ENCODE measurements around the gene RETREG1.
A peak's percentile ranks its signal among the peaks of the same experiment; 100 is the strongest.
"Not testable (repeated sequence)": the region's sequence is repeated elsewhere in the genome, so short reads cannot be mapped to it uniquely, and the experiment has no call there.

RETREG1 gene

GRCh38 chr5:16644301-16644889, 27.6 kb upstream of the RETREG1 start:
- no peaks in the 10 kb centered on the region for H3K4me1 Mint-ChIP-seq
- H3K9me3 Mint-ChIP-seq, result no peaks in the 10 kb centered on the region
- H3K4me3 Mint-ChIP-seq, result no peak overlapping the region
- no peaks in the 10 kb centered on the region for H3K36me3 Mint-ChIP-seq (ENCODE audit: insufficient read depth)
- DNase-seq (ENCODE audit: low spot score in 2 of 2) (no peak), ATAC-seq (replicated peaks; ENCODE audit: extremely low read depth, poor library complexity, severe bottlenecking) (no peak)
- peaks cover 8% of the 10 kb centered on the region for H3K27me3 Mint-ChIP-seq
- H3K27ac Mint-ChIP-seq (ENCODE audit: low read depth), result no peak overlapping the region

GRCh38 chr5:16642867-16643266, 26.1 kb upstream of the RETREG1 start:
- Mint-ChIP-seq H3K9me3 (no peaks in the 10 kb centered on the region), H3K36me3 (ENCODE audit: insufficient read depth) (no peaks in the 10 kb centered on the region), H3K27ac (ENCODE audit: low read depth) (no peak overlapping the region), H3K4me3 (no peak overlapping the region), H3K4me1 (no peaks in the 10 kb centered on the region), H3K27me3 (peaks cover 16% of the 10 kb centered on the region)
- ATAC-seq (replicated peaks; ENCODE audit: extremely low read depth, poor library complexity, severe bottlenecking) (no peak), DNase-seq (ENCODE audit: low spot score in 2 of 2) (no peak)

DNA sequence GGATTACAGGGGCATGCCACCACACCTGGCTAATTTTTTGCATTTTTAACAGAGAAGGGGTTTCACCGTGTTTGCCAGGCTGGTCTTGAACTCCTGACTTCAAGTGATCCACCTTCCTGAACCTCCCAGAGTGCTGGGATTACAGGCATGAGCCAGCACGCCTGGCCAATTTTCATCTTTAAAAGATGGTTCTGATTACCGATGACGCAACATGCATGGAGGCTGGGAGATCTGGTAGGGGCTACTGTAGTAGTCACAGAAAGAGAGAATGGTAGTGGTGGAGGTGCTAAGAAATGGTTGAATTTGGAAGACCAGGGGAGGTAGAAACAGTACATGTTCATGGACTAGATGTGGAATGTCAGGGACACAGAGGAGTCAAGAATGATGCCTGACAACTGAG, 22.4 kb upstream of the RETREG1 start:
- ATAC-seq (replicated peaks; ENCODE audit: extremely low read depth, poor library complexity, severe bottlenecking) (no peak), DNase-seq (ENCODE audit: low spot score in 2 of 2) (no peak)
- H3K4me3 Mint-ChIP-seq, result no peak overlapping the region
- H3K36me3 Mint-ChIP-seq (ENCODE audit: insufficient read depth), result no peaks in the 10 kb centered on the region
- peaks cover 16% of the 10 kb centered on the region for H3K27me3 Mint-ChIP-seq
- H3K4me1 Mint-ChIP-seq, result no peaks in the 10 kb centered on the region
- no peaks in the 10 kb centered on the region for H3K9me3 Mint-ChIP-seq
- H3K27ac Mint-ChIP-seq (ENCODE audit: low read depth), result no peak overlapping the region

DNA sequence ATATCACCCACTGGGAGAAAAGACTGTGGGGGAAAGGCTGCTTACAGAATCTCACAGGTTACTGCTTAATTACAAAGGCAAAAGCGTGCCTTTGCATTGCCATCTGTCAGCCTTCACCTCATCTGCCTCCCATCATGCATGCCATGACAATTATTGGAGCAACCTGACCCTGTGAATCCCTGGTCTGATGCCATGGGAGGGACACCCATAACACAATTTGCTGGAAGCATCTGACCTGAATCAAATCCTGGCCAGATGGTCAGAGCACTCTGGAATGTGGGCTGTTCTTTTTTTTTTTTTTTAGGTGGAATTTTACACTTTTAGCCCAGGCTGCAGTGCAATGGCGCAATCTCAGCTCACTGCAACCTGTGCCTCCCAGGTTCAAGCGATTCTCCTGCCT, 11.6 kb upstream of the RETREG1 start:
- DNase-seq (ENCODE audit: low spot score in 2 of 2) (no peak), ATAC-seq (replicated peaks; ENCODE audit: extremely low read depth, poor library complexity, severe bottlenecking) (no peak)
- Mint-ChIP-seq H3K36me3 (ENCODE audit: insufficient read depth) (no peaks in the 10 kb centered on the region), H3K4me1 (no peaks in the 10 kb centered on the region), H3K27ac (ENCODE audit: low read depth) (no peak overlapping the region), H3K9me3 (no peaks in the 10 kb centered on the region), H3K4me3 (no peak overlapping the region), H3K27me3 (no peaks in the 10 kb centered on the region)

DNA sequence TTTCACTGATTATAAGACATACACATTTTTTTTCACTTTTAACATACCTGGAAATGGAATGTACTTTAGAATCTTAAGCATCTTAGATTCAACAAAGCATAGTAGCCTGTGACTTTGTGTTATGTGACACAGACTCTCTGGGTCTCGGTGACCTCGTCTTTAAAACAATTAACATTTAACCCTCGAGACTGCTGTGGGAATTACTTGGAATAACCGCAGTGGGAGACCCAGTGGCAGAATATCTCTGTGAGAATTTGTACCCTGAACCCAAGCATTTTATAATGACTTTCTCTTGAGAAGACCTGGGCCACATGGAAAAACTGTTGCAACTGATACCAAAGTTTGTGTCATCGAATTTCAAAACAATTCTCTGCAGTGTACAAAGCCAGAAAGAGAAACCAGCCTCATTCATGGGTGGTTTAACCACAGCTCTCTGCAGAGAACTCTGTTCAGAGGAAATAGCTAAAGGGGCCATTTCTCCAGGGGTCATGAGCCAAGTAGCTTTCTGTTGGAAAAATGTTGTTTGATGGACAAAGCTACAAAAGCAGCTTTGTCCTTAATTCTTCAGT, 10.0 kb upstream of the RETREG1 start:
- no peak overlapping the region for H3K4me3 Mint-ChIP-seq
- no peaks in the 10 kb centered on the region for H3K4me1 Mint-ChIP-seq
- H3K36me3 Mint-ChIP-seq (ENCODE audit: insufficient read depth), result no peaks in the 10 kb centered on the region
- DNase-seq (ENCODE audit: low spot score in 2 of 2) (no peak), ATAC-seq (replicated peaks; ENCODE audit: extremely low read depth, poor library complexity, severe bottlenecking) (no peak)
- no peak overlapping the region for H3K27ac Mint-ChIP-seq (ENCODE audit: low read depth)
- H3K27me3 Mint-ChIP-seq, result no peaks in the 10 kb centered on the region
- H3K9me3 Mint-ChIP-seq, result no peaks in the 10 kb centered on the region

DNA sequence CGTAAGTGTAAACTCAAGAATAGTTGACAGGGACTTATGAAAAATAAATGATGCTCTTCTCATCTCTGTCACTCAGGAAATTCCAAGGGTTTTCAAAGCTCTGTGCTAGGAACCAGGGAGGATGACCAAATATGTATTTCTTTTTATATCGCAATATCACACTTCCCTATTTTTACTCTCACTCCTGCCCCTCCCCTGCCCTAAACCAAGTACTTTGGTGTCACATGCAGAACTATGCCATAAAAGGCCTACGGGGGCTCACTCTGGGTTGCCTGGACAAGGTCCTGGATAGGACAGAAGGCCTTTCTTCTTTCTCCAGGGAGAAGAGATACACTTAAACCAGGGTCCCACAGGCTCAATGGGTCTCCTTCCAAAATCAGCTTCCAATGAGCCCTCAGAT, 8.3 kb upstream of the RETREG1 start:
- no peaks in the 10 kb centered on the region for H3K27me3 Mint-ChIP-seq
- no peak overlapping the region for H3K4me3 Mint-ChIP-seq
- no peak for ATAC-seq (replicated peaks; ENCODE audit: extremely low read depth, poor library complexity, severe bottlenecking)

DNA sequence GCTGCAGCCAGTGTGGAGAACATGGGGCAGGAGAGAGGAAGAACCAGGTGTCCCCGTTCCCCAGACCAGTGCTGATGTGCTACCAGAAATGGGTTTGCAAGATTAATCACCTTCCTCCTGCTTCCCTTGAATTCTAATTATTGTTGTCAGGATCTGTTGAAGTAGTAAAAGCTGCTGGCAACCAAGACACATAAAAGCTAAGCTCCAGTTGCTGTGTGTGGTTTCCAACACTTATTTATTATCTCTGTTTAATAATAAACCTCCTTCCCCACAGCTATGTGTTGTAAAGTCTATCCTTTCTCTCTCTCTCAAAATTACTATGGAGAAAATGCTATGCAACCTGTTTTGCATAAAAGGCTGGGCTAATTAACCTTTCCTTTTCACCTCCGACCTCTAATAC, 2.3 kb upstream of the RETREG1 start:
- no peak for ATAC-seq (replicated peaks; ENCODE audit: extremely low read depth, poor library complexity, severe bottlenecking)
- no peak for DNase-seq (ENCODE audit: low spot score in 2 of 2)
- no peaks in the 10 kb centered on the region for H3K27me3 Mint-ChIP-seq
- H3K4me1 Mint-ChIP-seq, result peaks cover 14% of the 10 kb centered on the region
- no peak overlapping the region for H3K27ac Mint-ChIP-seq (ENCODE audit: low read depth)
- H3K4me3 Mint-ChIP-seq, result no peak overlapping the region
- peaks cover 9% of the 10 kb centered on the region for H3K36me3 Mint-ChIP-seq (ENCODE audit: insufficient read depth)
- H3K9me3 Mint-ChIP-seq, result no peaks in the 10 kb centered on the region

More for the DNA sequence above, 8.3 kb upstream of the RETREG1 start:
- peaks cover 2% of the 10 kb centered on the region for H3K36me3 Mint-ChIP-seq (ENCODE audit: insufficient read depth)
- no peak for DNase-seq (ENCODE audit: low spot score in 2 of 2)
- no peaks in the 10 kb centered on the region for H3K4me1 Mint-ChIP-seq
- H3K9me3 Mint-ChIP-seq, result no peaks in the 10 kb centered on the region
- no peak overlapping the region for H3K27ac Mint-ChIP-seq (ENCODE audit: low read depth)

- H3K36me3 Mint-ChIP-seq (ENCODE audit: insufficient read depth), result peaks cover 9% of the 10 kb centered on the region
- no peak overlapping the region for H3K27ac Mint-ChIP-seq (ENCODE audit: low read depth)
- no peaks in the 10 kb centered on the region for H3K9me3 Mint-ChIP-seq
- no peaks in the 10 kb centered on the region for H3K27me3 Mint-ChIP-seq
- no peak overlapping the region for H3K4me3 Mint-ChIP-seq
- peaks cover 14% of the 10 kb centered on the region for H3K4me1 Mint-ChIP-seq
- DNase-seq (ENCODE audit: low spot score in 2 of 2) (no peak), ATAC-seq (replicated peaks; ENCODE audit: extremely low read depth, poor library complexity, severe bottlenecking) (no peak)
Observed at GRCh38 chr5:16618138-16618897, 1.5 kb upstream of the RETREG1 start.

DNA sequence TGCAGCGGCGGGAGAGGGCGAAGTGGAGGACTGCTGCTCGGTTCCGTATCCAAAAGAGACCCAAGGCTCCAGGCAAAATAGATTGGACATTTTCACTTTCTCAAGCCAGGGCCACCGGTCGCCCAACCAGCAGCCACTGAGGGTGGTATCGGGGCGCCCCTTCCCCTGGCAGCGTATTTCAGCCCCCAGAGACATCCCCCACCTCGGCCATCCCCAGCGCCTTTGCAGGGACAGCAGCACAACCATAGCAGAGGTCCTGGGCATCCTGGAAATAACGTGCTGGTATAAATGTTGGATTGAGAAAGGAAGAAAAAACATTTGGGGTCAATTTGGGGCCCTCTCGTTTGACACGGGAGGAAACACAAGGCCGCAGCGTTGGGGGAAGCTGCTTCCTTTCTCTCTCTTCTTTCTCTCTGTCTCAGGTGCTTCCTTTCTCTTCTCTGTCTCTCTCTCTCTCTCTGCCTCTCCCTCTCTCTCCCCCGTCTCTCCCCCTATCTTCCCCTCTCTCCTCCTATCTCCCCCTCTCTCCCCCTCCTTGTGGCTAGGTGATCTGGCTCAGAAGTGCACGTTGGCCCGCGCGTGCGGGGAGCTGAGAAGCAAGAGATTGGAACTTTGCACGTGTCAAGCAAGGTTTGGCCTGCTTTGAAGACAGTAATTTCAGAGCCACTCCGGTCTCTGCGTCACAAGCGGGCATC, 624 bp upstream of the RETREG1 start:
- no peaks in the 10 kb centered on the region for H3K27me3 Mint-ChIP-seq
- H3K9me3 Mint-ChIP-seq, result no peaks in the 10 kb centered on the region
- no peak overlapping the region for H3K4me3 Mint-ChIP-seq
- ATAC-seq (replicated peaks; ENCODE audit: extremely low read depth, poor library complexity, severe bottlenecking) (peak; percentile 38), DNase-seq (ENCODE audit: low spot score in 2 of 2) (peak in 1 of 2 donors; percentile 28)
- H3K36me3 Mint-ChIP-seq (ENCODE audit: insufficient read depth), result peaks cover 9% of the 10 kb centered on the region
- H3K27ac Mint-ChIP-seq (ENCODE audit: low read depth), result no peak overlapping the region
- peaks cover 23% of the 10 kb centered on the region for H3K4me1 Mint-ChIP-seq

DNA sequence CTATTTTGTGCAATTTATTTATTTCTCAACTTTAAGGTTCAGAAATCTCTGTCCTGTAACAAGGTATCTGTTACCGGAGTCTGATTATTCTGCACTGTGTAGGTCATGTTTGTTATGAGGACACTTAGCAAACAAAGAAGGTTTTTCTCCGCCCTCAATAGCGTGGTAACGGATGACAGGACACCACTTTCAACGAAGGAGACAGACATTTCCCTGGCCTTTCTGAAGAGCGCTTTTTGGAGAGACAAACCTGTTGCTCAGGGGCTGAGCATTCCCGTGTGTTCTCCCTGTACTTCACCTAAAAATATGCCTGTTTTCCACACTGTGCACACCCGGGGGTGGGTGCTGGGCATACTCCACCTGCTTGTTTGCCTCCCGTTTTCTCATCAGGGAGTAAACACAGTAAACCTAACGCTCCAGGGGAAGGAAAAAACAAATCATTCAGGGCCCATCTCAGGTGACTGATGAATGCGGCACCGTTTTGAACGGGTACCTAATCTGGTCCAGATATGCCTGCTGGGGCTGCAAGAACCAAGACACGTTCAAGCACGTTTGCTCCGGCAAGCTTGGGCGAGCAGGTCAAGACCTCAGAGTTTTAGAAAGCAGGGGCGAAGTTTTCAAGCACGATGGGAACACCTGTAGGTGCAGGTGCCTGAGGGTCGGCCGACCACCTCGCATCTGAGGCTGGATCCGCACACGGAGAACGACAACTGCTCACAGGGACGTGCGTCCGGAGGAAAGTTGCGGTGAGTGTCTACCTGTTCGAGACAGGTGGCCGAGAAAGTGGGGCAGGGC, 859 bp downstream of the RETREG1 start:
- peaks cover 7% of the 10 kb centered on the region for H3K36me3 Mint-ChIP-seq (ENCODE audit: insufficient read depth)
- H3K27ac Mint-ChIP-seq (ENCODE audit: low read depth), result peak overlapping the region; percentile 75
- no peak for DNase-seq (ENCODE audit: low spot score in 2 of 2)
- peaks cover 30% of the 10 kb centered on the region for H3K4me1 Mint-ChIP-seq
- H3K4me3 Mint-ChIP-seq, result no peak overlapping the region
- no peak for ATAC-seq (replicated peaks; ENCODE audit: extremely low read depth, poor library complexity, severe bottlenecking)
- H3K9me3 Mint-ChIP-seq, result no peaks in the 10 kb centered on the region
- H3K27me3 Mint-ChIP-seq, result no peaks in the 10 kb centered on the region

DNA sequence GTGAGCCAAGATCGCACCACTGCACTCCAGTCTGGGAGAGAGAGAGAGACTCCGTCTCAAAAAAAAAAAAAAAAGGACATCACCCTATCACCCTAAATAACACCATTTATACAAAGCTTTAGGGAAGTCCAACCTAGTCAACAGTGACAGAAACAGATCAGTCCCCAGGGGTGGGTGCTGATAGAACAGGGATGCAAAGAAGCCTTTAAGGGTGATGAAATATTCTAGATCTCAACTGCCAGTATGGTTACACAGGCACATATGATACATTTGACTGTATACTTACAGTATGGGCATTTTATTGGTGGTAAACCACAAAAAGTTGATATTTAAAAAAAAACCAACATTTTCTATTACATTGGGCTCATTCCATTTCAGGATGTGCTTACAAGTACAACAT, 4.8 kb downstream of the RETREG1 start:
- Mint-ChIP-seq H3K27ac (ENCODE audit: low read depth) (no peak overlapping the region), H3K4me3 (no peak overlapping the region), H3K4me1 (peaks cover 35% of the 10 kb centered on the region), H3K9me3 (no peaks in the 10 kb centered on the region), H3K36me3 (ENCODE audit: insufficient read depth) (peaks cover 3% of the 10 kb centered on the region), H3K27me3 (no peaks in the 10 kb centered on the region)
- ATAC-seq (replicated peaks; ENCODE audit: extremely low read depth, poor library complexity, severe bottlenecking) (no peak), DNase-seq (ENCODE audit: low spot score in 2 of 2) (no peak)

DNA sequence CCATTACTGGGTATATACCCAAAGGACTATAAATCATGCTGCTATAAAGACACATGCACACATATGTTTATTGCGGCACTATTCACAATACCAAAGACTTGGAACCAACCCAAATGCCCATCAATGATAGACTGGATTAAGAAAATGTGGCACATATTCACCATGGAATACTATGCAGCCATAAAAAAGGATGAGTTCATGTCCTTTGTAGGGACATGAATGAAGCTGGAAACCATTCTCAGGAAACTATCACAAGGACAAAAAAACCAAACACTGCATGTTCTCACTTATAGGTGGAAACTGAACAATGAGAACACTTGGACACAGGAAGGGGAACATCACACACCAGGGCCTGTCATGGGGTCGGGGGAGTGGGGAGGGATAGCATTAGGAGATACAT, 5.9 kb downstream of the RETREG1 start:
- DNase-seq (ENCODE audit: low spot score in 2 of 2); H3K27me3 Mint-ChIP-seq; ATAC-seq (replicated peaks; ENCODE audit: extremely low read depth, poor library complexity, severe bottlenecking); H3K27ac Mint-ChIP-seq (ENCODE audit: low read depth); H3K9me3 Mint-ChIP-seq; H3K36me3 Mint-ChIP-seq (ENCODE audit: insufficient read depth); H3K4me3 Mint-ChIP-seq: not testable (repeated sequence)
- H3K4me1 Mint-ChIP-seq, result peaks cover 31% of the 10 kb centered on the region

Data from central memory CD8-positive, alpha-beta T cell (primary cell).